ENCODE measurements around the gene FFAR4.

FFAR4 gene

GRCh38 chr10:93573924-93574323 lies 7.5 kb downstream of the FFAR4 start:
- DNase-seq (ENCODE audit: low spot score): no peak
- no peak for TF ChIP-seq CTCF (IDR thresholded peaks at IDR 0.05; ENCODE audit: extremely low read depth, missing control alignments)

GRCh38 chr10:93576888-93577287 lies 10.4 kb downstream of the FFAR4 start:
- no peak for TF ChIP-seq CTCF (IDR thresholded peaks at IDR 0.05; ENCODE audit: extremely low read depth, missing control alignments)
- DNase-seq (ENCODE audit: low spot score): no peak

- no peak for DNase-seq (ENCODE audit: low spot score)
- no peak for TF ChIP-seq CTCF (IDR thresholded peaks at IDR 0.05; ENCODE audit: extremely low read depth, missing control alignments)
Measured at GRCh38 chr10:93577565-93577964, 11.1 kb downstream of the FFAR4 start.

GRCh38 chr10:93579089-93579488 lies 12.6 kb downstream of the FFAR4 start:
- DNase-seq (ENCODE audit: low spot score): no peak

GRCh38 chr10:93579985-93580711 lies 13.7 kb downstream of the FFAR4 start:
- no peak for TF ChIP-seq CTCF (IDR thresholded peaks at IDR 0.05; ENCODE audit: extremely low read depth, missing control alignments)
- no peak for DNase-seq (ENCODE audit: low spot score)

More at GRCh38 chr10:93579089-93579488, 12.6 kb downstream of the FFAR4 start:
- no peak for TF ChIP-seq CTCF (IDR thresholded peaks at IDR 0.05; ENCODE audit: extremely low read depth, missing control alignments)

GRCh38 chr10:93580828-93581227 lies 14.4 kb downstream of the FFAR4 start:
- no peak for DNase-seq (ENCODE audit: low spot score)
- no peak for TF ChIP-seq CTCF (IDR thresholded peaks at IDR 0.05; ENCODE audit: extremely low read depth, missing control alignments)

- no peak for TF ChIP-seq CTCF (IDR thresholded peaks at IDR 0.05; ENCODE audit: extremely low read depth, missing control alignments)
- DNase-seq (ENCODE audit: low spot score): no peak
Measured at GRCh38 chr10:93584445-93584844, 18.0 kb downstream of the FFAR4 start.
